ENCODE measurements around the gene ITCH.

ITCH gene

GRCh38 chr20:34538671-34539123 lies 175.6 kb downstream of the ITCH start:
- Mint-ChIP-seq H3K9me3 (no peaks in the 10 kb centered on the region), H3K36me3 (peaks cover 57% of the 10 kb centered on the region), H3K27ac (no peak overlapping the region), H3K4me3 (no peak overlapping the region), H3K4me1 (peaks cover 15% of the 10 kb centered on the region), H3K27me3 (no peaks in the 10 kb centered on the region)
- ATAC-seq, result no peak

GRCh38 chr20:34539756-34540155 lies 176.7 kb downstream of the ITCH start:
- peak overlapping the region; percentile 37 for H3K27ac Mint-ChIP-seq
- H3K4me1 Mint-ChIP-seq, result peaks cover 15% of the 10 kb centered on the region
- no peak for ATAC-seq
- H3K4me3 Mint-ChIP-seq, result no peak overlapping the region
- H3K27me3 Mint-ChIP-seq, result no peaks in the 10 kb centered on the region
- H3K9me3 Mint-ChIP-seq, result no peaks in the 10 kb centered on the region
- H3K36me3 Mint-ChIP-seq, result peaks cover 49% of the 10 kb centered on the region

GRCh38 chr20:34540596-34541263 lies 177.7 kb downstream of the ITCH start:
- H3K9me3 Mint-ChIP-seq, result no peaks in the 10 kb centered on the region
- H3K27ac Mint-ChIP-seq, result peak overlapping the region; percentile 52
- ATAC-seq, result no peak
- no peaks in the 10 kb centered on the region for H3K27me3 Mint-ChIP-seq
- peaks cover 15% of the 10 kb centered on the region for H3K4me1 Mint-ChIP-seq
- peaks cover 42% of the 10 kb centered on the region for H3K36me3 Mint-ChIP-seq
- H3K4me3 Mint-ChIP-seq, result no peak overlapping the region

GRCh38 chr20:34541264-34541901 lies 178.3 kb downstream of the ITCH start:
- no peak for ATAC-seq
- peaks cover 37% of the 10 kb centered on the region for H3K36me3 Mint-ChIP-seq
- H3K9me3 Mint-ChIP-seq, result no peaks in the 10 kb centered on the region
- H3K4me3 Mint-ChIP-seq, result no peak overlapping the region
- H3K4me1 Mint-ChIP-seq, result peaks cover 15% of the 10 kb centered on the region
- peak overlapping the region; percentile 52 for H3K27ac Mint-ChIP-seq
- no peaks in the 10 kb centered on the region for H3K27me3 Mint-ChIP-seq

- Mint-ChIP-seq H3K9me3 (no peaks in the 10 kb centered on the region), H3K36me3 (peaks cover 36% of the 10 kb centered on the region), H3K27me3 (no peaks in the 10 kb centered on the region), H3K4me1 (peaks cover 15% of the 10 kb centered on the region), H3K27ac (peak overlapping the region; percentile 52), H3K4me3 (no peak overlapping the region)
- no peak for ATAC-seq
Observed at GRCh38 chr20:34541917-34542316, 178.8 kb downstream of the ITCH start.

GRCh38 chr20:34542439-34542838 lies 179.4 kb downstream of the ITCH start:
- Mint-ChIP-seq H3K27ac (peak overlapping the region; percentile 52), H3K27me3 (peaks cover 2% of the 10 kb centered on the region), H3K36me3 (peaks cover 32% of the 10 kb centered on the region), H3K4me1 (peaks cover 15% of the 10 kb centered on the region), H3K4me3 (no peak overlapping the region), H3K9me3 (no peaks in the 10 kb centered on the region)
- ATAC-seq, result no peak

GRCh38 chr20:34543463-34544056 lies 180.5 kb downstream of the ITCH start:
- ATAC-seq, result no peak
- peaks cover 32% of the 10 kb centered on the region for H3K36me3 Mint-ChIP-seq
- H3K27ac Mint-ChIP-seq, result no peak overlapping the region
- peaks cover 12% of the 10 kb centered on the region for H3K27me3 Mint-ChIP-seq
- H3K9me3 Mint-ChIP-seq, result no peaks in the 10 kb centered on the region
- no peak overlapping the region for H3K4me3 Mint-ChIP-seq
- H3K4me1 Mint-ChIP-seq, result peaks cover 15% of the 10 kb centered on the region

- peaks cover 32% of the 10 kb centered on the region for H3K36me3 Mint-ChIP-seq
- no peak overlapping the region for H3K27ac Mint-ChIP-seq
- H3K9me3 Mint-ChIP-seq, result no peaks in the 10 kb centered on the region
- peaks cover 12% of the 10 kb centered on the region for H3K27me3 Mint-ChIP-seq
- no peak for ATAC-seq
- no peak overlapping the region for H3K4me3 Mint-ChIP-seq
- peaks cover 15% of the 10 kb centered on the region for H3K4me1 Mint-ChIP-seq
Observed at GRCh38 chr20:34544109-34544796, 181.2 kb downstream of the ITCH start.

GRCh38 chr20:34546751-34547181 lies 183.7 kb downstream of the ITCH start:
- no peak overlapping the region for H3K27ac Mint-ChIP-seq
- H3K9me3 Mint-ChIP-seq, result no peaks in the 10 kb centered on the region
- H3K4me1 Mint-ChIP-seq, result peaks cover 8% of the 10 kb centered on the region
- H3K36me3 Mint-ChIP-seq, result peaks cover 8% of the 10 kb centered on the region
- H3K4me3 Mint-ChIP-seq, result no peak overlapping the region
- ATAC-seq, result no peak
- peaks cover 12% of the 10 kb centered on the region for H3K27me3 Mint-ChIP-seq

- Mint-ChIP-seq H3K4me1 (peaks cover 6% of the 10 kb centered on the region), H3K36me3 (no peaks in the 10 kb centered on the region), H3K9me3 (no peaks in the 10 kb centered on the region), H3K27ac (no peak overlapping the region), H3K27me3 (peaks cover 12% of the 10 kb centered on the region), H3K4me3 (no peak overlapping the region)
- ATAC-seq, result no peak
Observed at GRCh38 chr20:34547844-34548613, 185.0 kb downstream of the ITCH start.

- Mint-ChIP-seq H3K27ac (no peak overlapping the region), H3K27me3 (peaks cover 12% of the 10 kb centered on the region), H3K9me3 (no peaks in the 10 kb centered on the region), H3K36me3 (no peaks in the 10 kb centered on the region), H3K4me1 (peaks cover 6% of the 10 kb centered on the region), H3K4me3 (no peak overlapping the region)
- ATAC-seq, result no peak
Observed at GRCh38 chr20:34549291-34549928, 186.3 kb downstream of the ITCH start.

GRCh38 chr20:34549929-34550305 lies 186.8 kb downstream of the ITCH start:
- peaks cover 12% of the 10 kb centered on the region for H3K27me3 Mint-ChIP-seq
- H3K4me1 Mint-ChIP-seq, result peaks cover 6% of the 10 kb centered on the region
- no peaks in the 10 kb centered on the region for H3K9me3 Mint-ChIP-seq
- no peaks in the 10 kb centered on the region for H3K36me3 Mint-ChIP-seq
- ATAC-seq, result no peak
- H3K27ac Mint-ChIP-seq, result no peak overlapping the region
- H3K4me3 Mint-ChIP-seq, result no peak overlapping the region

- peak overlapping the region; percentile 10 for H3K27ac Mint-ChIP-seq
- ATAC-seq, result no peak
- no peak overlapping the region for H3K4me3 Mint-ChIP-seq
- no peaks in the 10 kb centered on the region for H3K9me3 Mint-ChIP-seq
- no peaks in the 10 kb centered on the region for H3K36me3 Mint-ChIP-seq
- H3K4me1 Mint-ChIP-seq, result peaks cover 6% of the 10 kb centered on the region
- H3K27me3 Mint-ChIP-seq, result peaks cover 9% of the 10 kb centered on the region
Observed at GRCh38 chr20:34552569-34552968, 189.5 kb downstream of the ITCH start.

- H3K36me3 Mint-ChIP-seq, result no peaks in the 10 kb centered on the region
- peaks cover under 1% of the 10 kb centered on the region for H3K27me3 Mint-ChIP-seq
- H3K4me3 Mint-ChIP-seq, result no peak overlapping the region
- H3K9me3 Mint-ChIP-seq, result no peaks in the 10 kb centered on the region
- no peak overlapping the region for H3K27ac Mint-ChIP-seq
- H3K4me1 Mint-ChIP-seq, result peaks cover 14% of the 10 kb centered on the region
- peak; percentile 12 for ATAC-seq
Observed at GRCh38 chr20:34553366-34553867, 190.3 kb downstream of the ITCH start.
